H1 (cell line): ENCODE data around the gene GABBR1.

ENCODE experiments used
- CTCF ChIP-seq, 3 experiments: IDR thresholded peaks; 1 replicate in 2 of 3; 2 replicates in 1 of 3; pipeline versions ENCODE4 v1.5.1 to v1.6.1; 2011; ENCODE audit warnings: low read length in 3 of 3, mild to moderate bottlenecking in 3 of 3, inconsistent platforms in 2 of 3, low read depth in 1 of 3, moderate library complexity in 1 of 3; ENCODE audit not compliant: insufficient read depth in 1 of 3; ENCODE audit errors: control extremely low read depth in 1 of 3
- POLR2A ChIP-seq, 2 experiments: IDR thresholded peaks; 1 replicate in 1 of 2; 2 replicates in 1 of 2; pipeline ENCODE4 v1.6.1; 2011; ENCODE audit warnings: low read depth in 2 of 2, low read length in 2 of 2, mild to moderate bottlenecking in 2 of 2; ENCODE audit errors: control extremely low read depth in 1 of 2
- SP1 ChIP-seq: IDR thresholded peaks from 2 replicates; pipeline ENCODE4 v1.6.1; 2011; ENCODE audit warnings: low read depth, low read length
- TAF1 ChIP-seq: IDR thresholded peaks from 2 replicates; pipeline ENCODE4 v1.6.1; 2011; ENCODE audit warnings: mild to moderate bottlenecking, low read depth, low read length
- TCF12 ChIP-seq: IDR thresholded peaks from 2 replicates; pipeline ENCODE4 v1.6.1; 2011; ENCODE audit warnings: low read depth, mild to moderate bottlenecking, low read length

- TF ChIP-seq TAF1 = no peak
- TF ChIP-seq CTCF (IDR thresholded peaks at IDR 0.05; ENCODE audit: control extremely low read depth in 1 of 3, insufficient read depth in 1 of 3, low read depth in 1 of 3, low read length in 3 of 3) = no peak
- TF ChIP-seq SP1 = no peak
- no peak for TF ChIP-seq POLR2A (IDR thresholded peaks at IDR 0.05; ENCODE audit: control extremely low read depth in 1 of 2, low read depth in 2 of 2, low read length in 2 of 2)
- TF ChIP-seq TCF12 = no peak
These were observed 69.5 kb downstream of the GABBR1 start for GRCh38 chr6:29563435-29563965.
